Measurements from ENCODE around the gene DDTL. TPM values are rescaled to one million over a fixed set of nuclear protein-coding genes. Genes with fewer than 3 reads are reported as not detected.

Gene DDTL
- total RNA-seq, 4 donors from 2014 or later = 0.65 to 0.94 (median 0.88) TPM; not detected in 1

- TF ChIP-seq CTCF (IDR thresholded peaks at IDR 0.05; ENCODE audit: low read depth) = no peak
Measured at GRCh38 chr22:24001314-24001713, 34.6 kb downstream of the DDTL start.

GRCh38 chr22:24002272-24002671, 35.6 kb downstream of the DDTL start:
- no peak for TF ChIP-seq CTCF (IDR thresholded peaks at IDR 0.05; ENCODE audit: low read depth)

GRCh38 chr22:24002851-24003250, 36.2 kb downstream of the DDTL start:
- TF ChIP-seq CTCF (IDR thresholded peaks at IDR 0.05; ENCODE audit: low read depth) = no peak

GRCh38 chr22:24003887-24004286, 37.2 kb downstream of the DDTL start:
- TF ChIP-seq CTCF (IDR thresholded peaks at IDR 0.05; ENCODE audit: low read depth) = no peak

- TF ChIP-seq CTCF (IDR thresholded peaks at IDR 0.05; ENCODE audit: low read depth) = no peak
Measured at GRCh38 chr22:24005201-24005600, 38.5 kb downstream of the DDTL start, which contains the start of gene GSTT4. Gene GSTT4, minus strand, starts transcription at chr22:24005453. Its CDS starts 97 bp downstream, at chr22:24005356.

- no peak for TF ChIP-seq CTCF (IDR thresholded peaks at IDR 0.05; ENCODE audit: low read depth)
Measured at GRCh38 chr22:24006207-24006913, 39.7 kb downstream of the DDTL start.

- TF ChIP-seq CTCF (IDR thresholded peaks at IDR 0.05; ENCODE audit: low read depth) = no peak
Measured at GRCh38 chr22:24006914-24007214, 40.2 kb downstream of the DDTL start.
